KG1 (cell line): Measurements from ENCODE around the gene AJAP1.

Experiments
- DNase-seq: peaks from one replicate; lab custom pipeline; 2025; lab: John Stamatoyannopoulos, UW

The AJAP1 gene

DNA sequence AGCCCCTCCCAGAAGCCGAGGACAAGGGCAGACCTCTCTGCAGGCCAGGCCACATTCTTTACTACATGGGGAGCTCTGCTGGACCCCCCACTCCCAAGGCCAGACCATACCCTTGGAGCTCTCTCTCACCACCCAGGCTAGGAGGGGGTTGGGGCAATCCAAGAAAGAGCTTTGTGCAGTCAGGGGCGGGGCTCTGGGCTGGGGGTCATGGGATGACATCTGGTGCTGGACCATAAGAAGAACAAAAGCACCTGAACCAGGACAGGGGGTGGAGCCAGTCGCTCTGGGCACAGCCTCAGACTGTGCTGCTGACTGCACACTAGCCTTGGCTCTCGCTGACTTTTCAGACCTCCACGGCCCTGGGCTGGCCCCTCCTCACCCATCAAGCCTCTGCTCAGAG lies 23.1 kb upstream of the AJAP1 start:
- no peak for DNase-seq

- DNase-seq = no peak
Observed at GRCh38 chr1:4633346-4633745, 21.1 kb upstream of the AJAP1 start.

- DNase-seq = no peak
Observed at GRCh38 chr1:4634156-4634792, 20.1 kb upstream of the AJAP1 start.

DNA sequence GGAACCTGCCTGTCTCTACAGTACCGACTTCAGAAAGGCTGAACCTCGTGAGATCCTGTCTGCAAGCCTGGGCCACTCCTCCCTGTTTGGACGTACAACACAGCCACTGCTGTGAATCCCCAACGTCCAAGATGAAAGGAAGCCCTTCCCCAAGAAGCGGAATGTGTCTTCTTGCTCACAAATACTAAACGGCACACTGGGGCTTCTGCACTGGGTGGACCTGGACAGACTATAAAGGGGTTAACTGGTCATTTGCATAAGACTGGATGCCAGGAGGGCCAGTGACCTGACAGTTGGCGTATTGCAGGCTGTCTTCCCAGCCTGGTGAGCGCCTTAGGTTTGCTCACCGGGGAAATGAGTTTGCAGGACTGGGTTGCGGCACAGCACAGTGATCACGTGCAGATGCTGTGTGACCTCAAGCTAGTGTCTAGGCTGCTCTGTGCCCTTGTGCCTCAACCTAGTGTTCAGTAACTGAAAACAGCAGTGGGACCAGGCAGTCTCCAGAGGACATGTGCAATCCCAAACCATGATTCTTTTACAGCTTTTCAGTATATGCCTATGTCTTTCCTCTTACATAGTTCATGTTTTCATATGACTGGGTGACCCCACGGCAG lies 19.5 kb upstream of the AJAP1 start:
- DNase-seq = no peak

DNA sequence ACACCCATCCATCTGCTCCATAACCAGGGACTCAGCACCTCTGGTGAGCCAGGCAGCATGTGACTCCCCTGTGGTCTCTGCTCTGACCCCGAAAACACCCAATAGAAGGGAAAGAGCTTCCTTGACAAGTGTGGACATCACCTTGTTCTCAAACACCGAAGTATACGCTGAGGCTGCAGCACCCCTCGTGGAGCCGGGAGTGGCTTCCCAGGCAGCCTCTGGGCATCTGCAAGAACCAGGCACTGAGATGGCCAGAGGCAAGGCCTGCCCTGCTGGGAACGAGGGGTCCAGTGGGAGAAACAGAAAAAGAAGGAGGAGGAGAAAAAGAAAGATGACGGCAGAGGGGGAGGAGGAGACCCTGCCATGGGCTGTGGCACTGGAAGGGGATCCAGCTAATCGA lies 18.2 kb upstream of the AJAP1 start:
- DNase-seq = no peak

DNA sequence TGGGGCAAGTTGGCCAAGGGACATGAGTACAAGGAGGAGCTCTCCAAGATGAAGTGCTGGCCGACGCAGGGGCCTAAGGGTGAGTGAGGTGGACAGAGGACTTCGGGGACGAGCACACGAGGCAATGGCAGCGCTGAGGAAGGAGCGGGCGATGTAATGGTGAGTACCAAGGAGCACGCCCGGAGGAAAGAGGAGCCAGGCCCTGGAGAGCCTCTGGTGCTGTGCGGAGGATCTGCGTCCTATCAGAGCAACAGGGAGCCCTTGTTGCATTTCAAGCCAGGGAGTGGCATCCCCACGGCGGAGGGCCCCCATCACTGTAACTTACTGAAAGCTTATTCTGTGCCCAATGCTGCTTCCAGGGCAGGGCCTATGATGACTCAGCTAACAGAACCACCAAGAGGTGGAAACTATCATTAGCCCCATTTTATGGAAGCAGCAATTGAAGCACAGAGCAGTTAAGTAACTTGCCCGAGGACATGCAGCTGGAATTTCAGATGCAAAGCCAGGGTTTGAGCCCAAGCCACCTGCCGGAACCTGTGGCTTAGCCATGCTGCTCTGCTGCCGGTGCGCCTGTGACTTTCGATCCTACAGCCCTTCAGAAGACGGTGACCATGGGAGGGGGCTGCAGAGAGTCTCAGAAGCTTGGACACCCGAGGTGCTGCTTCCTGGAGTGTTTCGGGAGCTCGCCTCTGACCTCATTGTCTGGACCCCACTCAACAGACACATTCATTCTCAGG lies 17.6 kb upstream of the AJAP1 start:
- no peak for DNase-seq

GRCh38 chr1:4637616-4638344 lies 16.6 kb upstream of the AJAP1 start:
- DNase-seq = no peak

DNA sequence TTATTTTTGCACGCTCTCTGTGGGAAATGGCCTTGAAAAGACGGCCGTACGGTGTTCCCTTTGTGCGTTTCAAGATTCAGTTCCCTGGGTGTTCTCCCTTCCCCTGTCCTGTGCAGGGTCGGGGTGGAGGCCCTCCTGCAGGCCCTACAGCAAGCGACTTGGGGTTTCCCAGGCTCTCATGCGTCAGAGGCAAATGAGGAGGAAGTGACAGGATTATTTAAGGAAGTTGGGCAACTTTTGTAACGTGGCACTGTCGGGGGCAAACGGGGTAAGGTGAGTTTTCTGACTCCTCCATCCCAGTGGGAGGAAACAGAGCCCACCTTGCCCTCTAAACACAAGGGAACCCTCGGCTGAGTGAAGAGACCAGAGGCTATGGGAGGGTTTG lies 16.1 kb upstream of the AJAP1 start:
- DNase-seq = no peak

GRCh38 chr1:4640931-4641330 lies 13.5 kb upstream of the AJAP1 start:
- DNase-seq = no peak

DNA sequence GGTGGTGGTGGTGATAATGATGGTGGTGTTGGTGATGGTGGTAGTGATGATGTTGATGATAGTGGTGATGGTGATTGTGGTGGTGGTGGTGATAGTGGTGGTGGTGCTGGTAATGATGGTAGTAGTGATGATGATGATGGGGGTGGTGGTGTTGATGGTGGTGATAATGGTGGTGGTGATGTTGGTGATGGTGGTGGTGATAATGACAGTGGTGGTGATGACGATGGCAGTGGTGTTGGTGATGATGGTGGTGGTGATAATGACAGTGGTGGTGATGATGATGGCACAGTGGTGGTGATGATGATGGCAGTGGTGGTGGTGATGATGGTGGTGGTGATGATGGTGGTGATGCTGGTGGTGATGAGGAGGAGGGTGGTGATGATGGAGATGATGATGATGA lies 7.0 kb upstream of the AJAP1 start:
- no peak for DNase-seq

DNA sequence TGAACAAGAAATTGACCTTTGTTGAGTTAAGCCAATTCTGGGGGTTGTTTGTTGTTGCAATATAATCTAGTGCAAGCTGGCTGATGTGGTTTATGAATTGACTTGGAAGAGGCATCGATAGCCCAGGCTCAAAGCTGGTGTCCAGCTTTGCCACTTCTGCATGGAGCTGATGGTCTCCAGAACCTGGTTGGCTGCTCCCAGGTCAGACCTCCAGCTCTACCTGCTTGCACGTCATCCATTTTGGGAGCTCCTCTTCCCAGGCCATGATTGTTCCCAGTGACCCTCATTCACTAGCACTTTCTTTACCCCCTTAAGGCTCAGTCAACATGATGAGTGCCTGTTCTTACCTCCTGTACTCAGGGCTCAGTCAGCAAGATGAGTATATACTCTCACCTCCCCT lies 5.8 kb upstream of the AJAP1 start:
- DNase-seq = no peak

- DNase-seq = no peak
Observed at GRCh38 chr1:4650481-4650880, 3.9 kb upstream of the AJAP1 start.

- no peak for DNase-seq
Observed at GRCh38 chr1:4650981-4651380, 3.4 kb upstream of the AJAP1 start.

- peak; percentile 7 for DNase-seq
Observed at GRCh38 chr1:4652631-4653327, 1.6 kb upstream of the AJAP1 start.

DNA sequence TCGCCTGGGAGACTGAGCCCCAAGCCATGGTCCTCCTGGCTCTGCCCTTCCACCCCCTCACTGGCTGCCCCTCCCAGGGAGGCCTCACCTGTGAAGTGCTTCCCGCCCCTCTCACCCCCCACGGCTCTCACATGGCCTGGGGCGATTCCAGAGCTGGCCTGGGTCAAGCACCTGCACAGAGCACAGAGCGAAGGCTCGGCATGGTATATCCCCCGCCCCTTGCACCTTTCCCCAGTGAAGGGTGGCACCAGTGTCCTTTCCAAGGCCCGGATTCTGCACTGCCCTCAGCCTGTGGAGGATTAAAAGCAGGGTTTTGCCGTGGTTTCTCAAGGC lies 1.1 kb upstream of the AJAP1 start:
- DNase-seq = no peak

DNA sequence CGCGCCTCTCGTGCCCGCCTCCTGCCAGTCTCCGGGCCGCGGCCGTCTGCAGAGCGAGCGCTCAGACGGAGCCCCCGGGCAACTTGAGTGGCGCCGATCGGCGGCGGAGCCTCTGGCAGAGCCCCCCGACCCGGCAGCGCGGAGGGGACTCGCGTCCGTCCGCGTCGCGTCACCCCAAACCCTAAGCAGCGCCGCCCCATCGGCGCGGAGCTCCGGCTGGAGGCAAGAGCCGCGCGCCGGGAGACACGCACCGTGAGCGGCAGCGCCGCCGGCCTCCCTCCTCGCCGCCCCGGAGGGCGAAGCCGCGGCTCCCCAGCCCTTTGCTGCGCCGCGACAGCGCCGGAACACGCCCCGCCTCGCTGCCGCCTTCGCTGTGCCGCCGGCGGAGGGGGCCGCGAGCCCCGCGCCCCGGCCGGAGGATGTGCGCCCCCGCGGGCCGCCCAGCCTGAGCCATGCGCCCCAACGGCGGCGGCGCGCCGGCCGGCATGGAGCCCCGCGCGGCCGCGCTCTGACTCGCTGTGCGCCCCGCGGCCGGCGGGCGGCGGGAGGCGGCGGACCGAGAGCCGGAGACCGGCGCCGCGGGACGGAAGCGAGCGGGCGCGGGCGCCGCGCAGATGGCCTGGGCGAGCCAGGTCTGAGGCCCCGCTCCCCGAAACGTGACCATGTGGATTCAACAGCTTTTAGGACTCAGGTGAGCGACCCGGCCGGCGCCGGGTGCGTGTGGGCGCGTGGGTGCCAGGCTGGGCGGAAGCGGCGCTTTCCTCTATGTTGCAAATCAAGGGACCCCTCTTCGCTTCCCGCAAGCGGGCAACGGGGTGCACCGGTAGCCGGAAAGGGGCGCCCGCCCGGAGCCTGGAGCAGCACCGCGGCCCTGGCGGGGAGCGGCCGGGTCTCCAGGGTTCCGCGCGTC lies 610 bp downstream of the AJAP1 start:
- no peak for DNase-seq

DNA sequence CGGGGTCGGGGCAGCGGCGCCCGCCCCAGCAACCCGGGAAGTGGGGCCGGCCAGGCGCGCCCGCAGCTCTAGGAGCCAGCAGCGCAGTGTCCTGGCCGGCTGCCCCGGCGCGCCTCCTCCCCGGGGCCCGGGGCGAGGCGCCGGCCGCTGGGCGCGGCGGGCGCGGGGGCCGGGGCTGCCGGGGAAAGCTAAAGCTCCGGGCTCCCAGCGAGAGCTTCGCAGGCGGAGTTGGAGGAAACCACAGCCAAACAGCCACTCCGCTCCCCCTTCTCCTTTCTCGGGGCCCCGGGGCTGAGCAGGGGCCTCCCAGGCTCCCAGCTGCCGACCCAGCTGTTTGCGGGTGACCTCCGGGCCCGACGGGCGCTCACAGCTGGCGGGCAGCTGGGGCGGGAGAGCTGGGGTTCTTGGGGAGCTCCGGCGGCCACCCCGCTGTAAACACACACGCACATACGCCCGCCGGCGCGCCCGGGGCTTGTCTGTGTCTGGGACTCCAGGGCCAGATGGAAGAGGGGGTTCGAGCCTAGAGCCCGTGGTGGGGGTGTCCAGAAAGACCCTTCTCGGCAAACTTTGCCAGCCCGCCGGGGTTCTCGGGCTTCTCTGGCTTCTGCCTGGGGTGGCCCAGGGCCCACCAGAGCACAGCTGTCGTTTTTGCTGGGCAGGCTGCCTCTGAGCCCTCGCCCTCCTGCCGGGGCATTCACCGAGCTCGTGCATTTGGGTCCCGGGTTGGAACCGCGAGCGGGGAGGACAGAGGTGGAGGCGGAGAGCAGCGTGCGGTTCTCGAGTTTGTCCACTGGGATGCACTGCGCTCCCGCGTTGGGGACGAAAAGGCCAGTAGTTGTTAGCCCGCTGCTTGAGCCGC lies 1.5 kb downstream of the AJAP1 start:
- DNase-seq = no peak

DNA sequence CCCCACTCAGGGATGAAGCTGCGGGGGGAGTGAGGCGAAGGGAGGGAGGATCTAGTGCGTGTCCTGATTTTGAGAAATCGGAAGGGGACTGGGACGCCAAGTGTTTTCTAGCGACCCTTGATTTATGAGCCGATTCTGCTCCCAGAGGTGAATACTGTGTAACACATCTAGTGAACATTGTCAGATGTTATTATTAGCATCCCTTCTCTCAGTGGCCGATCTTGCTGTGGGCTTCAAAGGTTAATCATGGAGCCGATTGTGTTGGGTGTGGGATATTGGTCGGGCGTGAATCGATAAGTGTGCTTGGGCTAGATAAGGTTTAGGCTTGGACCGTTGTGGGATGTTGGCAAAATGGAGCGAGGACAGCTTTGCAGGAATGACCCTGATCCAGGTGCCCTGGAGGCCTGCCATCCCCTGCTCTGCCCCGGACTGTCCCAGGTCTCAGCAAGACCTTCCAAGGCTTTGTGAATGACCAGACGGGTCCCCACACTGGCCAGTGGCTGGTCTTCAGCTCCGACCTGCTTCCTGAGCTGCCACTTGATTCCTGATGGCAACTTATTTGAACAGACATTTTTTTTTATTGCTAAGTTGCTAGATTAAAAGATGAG lies 2.2 kb downstream of the AJAP1 start:
- no peak for DNase-seq

- no peak for DNase-seq
Observed at GRCh38 chr1:4657244-4657789, 2.9 kb downstream of the AJAP1 start.
